CD4-positive, alpha-beta T cell treated with Interleukin-6 at 100 ng/mL for 8 hours (primary cell): ENCODE measurements around the gene FIGLA.
"Not testable (repeated sequence)": the region's sequence is repeated elsewhere in the genome, so short reads cannot be mapped to it uniquely, and the experiment has no call there.

Experiments
- DNase-seq: peaks from one replicate; pipeline ENCODE4 v3.0.0-alpha.2; 2020; ENCODE audit warnings: mixed read lengths, low spot score

FIGLA gene

GRCh38 chr2:70746094-70746974 is 44.1 kb downstream of the FIGLA start:
- DNase-seq: no peak

GRCh38 chr2:70745276-70745825 is 45.1 kb downstream of the FIGLA start:
- no peak for DNase-seq

GRCh38 chr2:70744397-70744796 is 46.0 kb downstream of the FIGLA start:
- DNase-seq: no peak

GRCh38 chr2:70743677-70744076 is 46.8 kb downstream of the FIGLA start:
- no peak for DNase-seq

- DNase-seq: no peak
These were observed 47.4 kb downstream of the FIGLA start for GRCh38 chr2:70743068-70743467.

- DNase-seq: not testable (repeated sequence)
These were observed 51.0 kb downstream of the FIGLA start for GRCh38 chr2:70739492-70739891.

- no peak for DNase-seq
These were observed 52.3 kb downstream of the FIGLA start for GRCh38 chr2:70738159-70738558.

GRCh38 chr2:70735071-70735470 is 55.4 kb downstream of the FIGLA start:
- no peak for DNase-seq

GRCh38 chr2:70733646-70734180 is 56.7 kb downstream of the FIGLA start:
- DNase-seq: no peak

GRCh38 chr2:70732766-70733645 is 57.4 kb downstream of the FIGLA start:
- DNase-seq: no peak

GRCh38 chr2:70730730-70731129 is 59.7 kb downstream of the FIGLA start:
- DNase-seq: no peak

GRCh38 chr2:70729647-70730046 is 60.8 kb downstream of the FIGLA start:
- DNase-seq: no peak

- DNase-seq: no peak
These were observed 62.3 kb downstream of the FIGLA start for GRCh38 chr2:70728128-70728527.
